ENCODE measurements around the gene LMLN. TPM values are rescaled to one million over a fixed set of nuclear protein-coding genes. Genes with fewer than 3 reads are reported as not detected.
"Not testable (repeated sequence)": the region's sequence is repeated elsewhere in the genome, so short reads cannot be mapped to it uniquely, and the experiment has no call there.

Gene LMLN
- total RNA-seq, 6 experiments from 2014 or later, result 4.8 to 8.1 (median 6.4) TPM

DNA sequence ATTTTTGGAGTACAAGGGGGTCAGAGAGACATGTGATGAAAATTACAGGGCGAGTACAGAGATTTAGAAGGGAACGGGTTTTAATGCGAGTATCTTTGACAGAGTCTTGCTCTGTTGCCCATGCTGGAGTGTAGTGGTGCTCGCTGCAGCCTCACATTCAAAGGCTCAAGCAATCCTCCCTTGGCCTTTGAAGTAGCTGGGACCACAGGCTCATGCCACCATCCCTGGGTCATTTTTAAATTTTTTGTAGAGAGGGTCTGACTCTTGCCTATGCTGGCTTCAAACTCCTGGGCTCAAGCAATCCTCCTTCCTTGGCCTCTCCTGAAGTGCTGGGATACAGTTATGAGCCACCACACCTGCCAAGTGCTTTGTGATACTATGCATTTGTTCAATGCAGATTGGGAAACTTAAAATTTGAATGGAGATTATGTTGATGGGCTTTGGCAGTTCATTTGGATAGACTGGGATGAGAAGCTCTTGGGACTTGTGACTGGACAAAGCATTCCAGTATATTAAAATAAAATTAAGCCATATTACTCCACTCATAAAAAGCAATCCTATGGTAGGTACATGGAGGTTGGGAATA lies 4.0 kb upstream of the LMLN start:
- peaks cover 62% of the 10 kb centered on the region for H3K36me3 Mint-ChIP-seq (ENCODE audit: low read depth)
- TF ChIP-seq, protein P1, sequence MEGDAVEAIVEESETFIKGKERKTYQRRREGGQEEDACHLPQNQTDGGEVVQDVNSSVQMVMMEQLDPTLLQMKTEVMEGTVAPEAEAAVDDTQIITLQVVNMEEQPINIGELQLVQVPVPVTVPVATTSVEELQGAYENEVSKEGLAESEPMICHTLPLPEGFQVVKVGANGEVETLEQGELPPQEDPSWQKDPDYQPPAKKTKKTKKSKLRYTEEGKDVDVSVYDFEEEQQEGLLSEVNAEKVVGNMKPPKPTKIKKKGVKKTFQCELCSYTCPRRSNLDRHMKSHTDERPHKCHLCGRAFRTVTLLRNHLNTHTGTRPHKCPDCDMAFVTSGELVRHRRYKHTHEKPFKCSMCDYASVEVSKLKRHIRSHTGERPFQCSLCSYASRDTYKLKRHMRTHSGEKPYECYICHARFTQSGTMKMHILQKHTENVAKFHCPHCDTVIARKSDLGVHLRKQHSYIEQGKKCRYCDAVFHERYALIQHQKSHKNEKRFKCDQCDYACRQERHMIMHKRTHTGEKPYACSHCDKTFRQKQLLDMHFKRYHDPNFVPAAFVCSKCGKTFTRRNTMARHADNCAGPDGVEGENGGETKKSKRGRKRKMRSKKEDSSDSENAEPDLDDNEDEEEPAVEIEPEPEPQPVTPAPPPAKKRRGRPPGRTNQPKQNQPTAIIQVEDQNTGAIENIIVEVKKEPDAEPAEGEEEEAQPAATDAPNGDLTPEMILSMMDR (IDR thresholded peaks at IDR 0.05), result no peak
- peak overlapping the region; percentile 16; the same call in 1 of the 2 replicates for H3K27ac Mint-ChIP-seq
- peaks cover 8% of the 10 kb centered on the region for H3K27me3 Mint-ChIP-seq (ENCODE audit: insufficient read depth)
- no peak overlapping the region for H3K4me3 Mint-ChIP-seq
- peaks cover under 1% of the 10 kb centered on the region; the same call in 1 of the 2 replicates for H3K9me3 Mint-ChIP-seq
- DNase-seq, result no peak
- peaks cover 63% of the 10 kb centered on the region for H3K4me1 Mint-ChIP-seq (ENCODE audit: low read depth)

DNA sequence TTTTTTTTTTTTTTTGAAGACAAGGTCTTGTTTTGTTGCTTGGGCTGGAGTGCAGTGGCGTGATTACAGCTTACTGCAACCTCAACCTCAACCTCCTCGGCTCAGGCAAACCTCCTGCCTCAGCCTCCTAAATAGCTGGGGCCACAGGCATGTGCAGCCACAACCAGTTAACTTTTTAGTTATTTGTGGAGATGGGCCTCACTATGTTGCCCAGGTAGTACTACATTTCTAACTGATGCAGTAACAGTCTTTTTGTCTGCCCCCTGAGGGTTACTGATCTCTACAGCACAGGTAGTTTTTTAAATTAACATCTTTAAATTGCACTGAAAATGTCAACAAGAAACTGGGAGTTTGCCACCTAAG lies 3.4 kb upstream of the LMLN start:
- Mint-ChIP-seq H3K27ac (peak overlapping the region; percentile 72), H3K4me1 (ENCODE audit: low read depth) (peaks cover 66% of the 10 kb centered on the region), H3K27me3 (ENCODE audit: insufficient read depth) (peaks cover 8% of the 10 kb centered on the region), H3K36me3 (ENCODE audit: low read depth) (peaks cover 56% of the 10 kb centered on the region), H3K4me3 (0 out of 2 replicates have a peak overlapping the region, but pooled peaks have one; percentile 12), H3K9me3 (no peaks in the 10 kb centered on the region)
- TF ChIP-seq, protein P1 (IDR thresholded peaks at IDR 0.05), result no peak
- DNase-seq, result no peak

DNA sequence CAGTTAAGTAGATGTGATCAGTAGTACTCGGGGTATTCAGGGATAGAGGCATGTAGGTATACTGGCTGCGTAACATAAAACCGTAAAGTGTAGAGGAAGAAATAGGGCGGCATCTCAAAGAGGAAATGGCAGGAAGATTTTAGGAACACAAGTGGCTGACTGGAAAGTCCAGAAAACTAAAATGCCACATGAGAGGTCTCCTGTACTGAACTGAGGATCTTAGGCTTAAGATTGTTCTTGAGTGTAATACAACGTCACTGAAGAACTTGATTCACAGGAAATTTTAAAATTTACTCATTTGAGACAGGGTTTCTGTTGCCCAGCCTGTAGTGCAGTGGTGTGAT lies 2.3 kb upstream of the LMLN start:
- H3K27ac Mint-ChIP-seq, result peak overlapping the region; percentile 72
- H3K4me1 Mint-ChIP-seq (ENCODE audit: low read depth), result peaks cover 71% of the 10 kb centered on the region
- no peaks in the 10 kb centered on the region for H3K9me3 Mint-ChIP-seq
- peak overlapping the region; percentile 18; the same call in 1 of the 2 replicates for H3K4me3 Mint-ChIP-seq
- H3K27me3 Mint-ChIP-seq (ENCODE audit: insufficient read depth), result peaks cover 6% of the 10 kb centered on the region
- DNase-seq, result no peak
- H3K36me3 Mint-ChIP-seq (ENCODE audit: low read depth), result peaks cover 52% of the 10 kb centered on the region
- TF ChIP-seq, protein P1 (IDR thresholded peaks at IDR 0.05), result no peak

DNA sequence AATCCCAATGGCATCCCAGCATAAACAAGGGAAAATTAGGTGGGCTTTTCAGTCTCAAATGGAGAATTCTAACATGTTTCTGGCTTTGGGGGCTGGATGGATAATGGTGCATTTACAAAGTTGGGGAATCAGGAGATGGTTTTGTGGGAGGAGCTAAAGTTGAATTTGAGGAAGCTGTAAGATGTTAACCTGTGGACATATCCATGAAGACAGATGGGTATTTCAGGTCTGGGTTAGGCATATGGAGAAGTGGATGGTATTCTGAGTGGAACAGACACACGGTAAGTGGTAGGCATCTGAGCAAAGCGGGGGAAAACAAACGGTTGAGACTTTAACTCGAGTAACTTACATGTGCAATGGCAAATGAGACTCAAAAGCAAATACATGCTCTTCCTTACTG lies 1.7 kb upstream of the LMLN start:
- peak overlapping the region; percentile 29 for H3K4me3 Mint-ChIP-seq

DNA sequence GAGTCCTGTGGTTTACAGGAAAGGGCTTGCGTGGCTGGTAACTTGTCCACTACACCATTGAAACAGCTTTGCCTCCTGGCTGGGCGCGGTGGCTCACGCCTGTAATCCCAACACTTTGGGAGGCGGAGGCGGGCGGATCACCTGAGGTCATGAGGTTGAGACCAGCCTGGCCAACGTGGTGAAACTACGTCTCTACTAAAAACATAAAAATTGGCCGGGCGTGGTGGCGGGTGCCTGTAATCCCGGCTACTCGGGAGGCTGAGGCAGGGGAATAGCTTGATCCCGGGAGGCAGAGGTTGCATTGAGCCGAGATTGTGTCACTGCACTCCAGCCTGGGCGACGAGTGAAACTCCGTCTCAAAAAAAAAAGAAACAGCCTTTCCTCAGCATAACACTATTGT lies 1.2 kb upstream of the LMLN start:
- Mint-ChIP-seq H3K36me3 (ENCODE audit: low read depth) (peaks cover 43% of the 10 kb centered on the region), H3K4me3 (0 out of 2 replicates have a peak overlapping the region, but pooled peaks have one; percentile 29), H3K4me1 (ENCODE audit: low read depth) (peaks cover 61% of the 10 kb centered on the region), H3K27ac (peak overlapping the region; percentile 72)
- H3K9me3 Mint-ChIP-seq; DNase-seq; H3K27me3 Mint-ChIP-seq (ENCODE audit: insufficient read depth): not testable (repeated sequence)

More for the DNA sequence above, 1.7 kb upstream of the LMLN start:
- TF ChIP-seq, protein P1 (IDR thresholded peaks at IDR 0.05), result no peak
- H3K27me3 Mint-ChIP-seq (ENCODE audit: insufficient read depth), result peaks cover 6% of the 10 kb centered on the region
- H3K36me3 Mint-ChIP-seq (ENCODE audit: low read depth), result peaks cover 48% of the 10 kb centered on the region
- no peak for DNase-seq
- peak overlapping the region; percentile 72 for H3K27ac Mint-ChIP-seq
- peaks cover 66% of the 10 kb centered on the region for H3K4me1 Mint-ChIP-seq (ENCODE audit: low read depth)
- no peaks in the 10 kb centered on the region for H3K9me3 Mint-ChIP-seq

DNA sequence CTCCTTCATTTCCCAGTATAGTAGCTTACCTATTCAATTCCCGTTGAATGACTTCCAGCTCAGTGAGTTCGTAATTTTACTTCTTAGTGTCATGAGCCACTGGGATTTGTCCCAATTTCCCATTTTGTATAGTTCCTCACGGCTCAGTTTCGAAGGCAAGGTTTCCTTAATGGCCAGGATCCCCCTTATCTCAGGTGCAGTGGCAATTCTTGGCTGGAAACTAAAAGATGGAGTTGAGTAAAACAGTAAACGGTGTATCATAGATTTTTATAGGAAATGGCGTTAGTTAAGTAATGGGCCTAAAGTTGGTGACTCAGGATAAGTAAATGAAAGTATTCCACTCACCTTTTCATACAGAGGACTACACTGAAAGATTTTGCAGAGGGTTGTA lies 522 bp upstream of the LMLN start:
- peak overlapping the region; percentile 91 for H3K4me3 Mint-ChIP-seq
- peaks cover 6% of the 10 kb centered on the region for H3K27me3 Mint-ChIP-seq (ENCODE audit: insufficient read depth)
- no peak for DNase-seq
- H3K9me3 Mint-ChIP-seq, result no peaks in the 10 kb centered on the region
- H3K27ac Mint-ChIP-seq, result peak overlapping the region; percentile 96
- TF ChIP-seq, protein P1 (IDR thresholded peaks at IDR 0.05), result no peak
- H3K4me1 Mint-ChIP-seq (ENCODE audit: low read depth), result peaks cover 55% of the 10 kb centered on the region
- H3K36me3 Mint-ChIP-seq (ENCODE audit: low read depth), result peaks cover 36% of the 10 kb centered on the region
